HFFc6 (cell line): ENCODE results near the gene PUSL1. TPM values are rescaled to one million over a fixed set of nuclear protein-coding genes. Genes with fewer than 3 reads are reported as not detected.

ENCODE experiments used
- DNase-seq: peaks from one replicate; pipeline ENCODE4 v3.0.0-alpha.2; 2018
- H3K27ac Mint-ChIP-seq: 2 replicates; pipeline ENCODE4 v1.8.0; 2020; ENCODE audit warnings: mild to moderate bottlenecking, mixed read lengths
- H3K27me3 Mint-ChIP-seq: 2 replicates; pipeline ENCODE4 v1.8.0; 2021; ENCODE audit warnings: mild to moderate bottlenecking, moderate library complexity, mixed read lengths; ENCODE audit not compliant: insufficient read depth
- H3K36me3 Mint-ChIP-seq: 2 replicates; pipeline ENCODE4 v1.8.0; 2021; ENCODE audit warnings: low read depth, mixed read lengths
- H3K4me1 Mint-ChIP-seq: 2 replicates; pipeline ENCODE4 v1.8.0; 2020; ENCODE audit warnings: low read depth, mixed read lengths
- H3K4me3 Mint-ChIP-seq: 2 replicates; pipeline ENCODE4 v1.8.0; 2020; ENCODE audit warnings: mild to moderate bottlenecking, moderate library complexity, mixed read lengths
- H3K9me3 Mint-ChIP-seq: 2 replicates; pipeline ENCODE4 v1.8.0; 2020; ENCODE audit warnings: mild to moderate bottlenecking, mixed read lengths
- CTCF ChIP-seq: fragments of 200-600 bp; sonication (generic); IDR thresholded peaks from 2 replicates; pipeline ENCODE4 v1.5.0; 2021; ENCODE audit warnings: antibody characterized with exemption, mild to moderate bottlenecking
- total RNA-seq, 6 experiments: library from RNA; stranded (reverse); fragmentation: NEBNext Ultra II Directional; extraction: Animal tissue kit (Norgen Biotek cat#: 25700); gene quantifications; 2 replicates in 1 of 6; 3 replicates in 5 of 6; pipeline ENCODE4 v1.2.3, GENCODE V29; 2021

PUSL1 gene
- total RNA-seq, 6 experiments from 2014 or later: 23.5 to 28.7 (median 25.6) TPM

- Mint-ChIP-seq H3K4me1 (peaks cover 39% of the 10 kb centered on the region), H3K36me3 (peaks cover 34% of the 10 kb centered on the region), H3K4me3 (peak overlapping the region; percentile 80), H3K9me3 (no peaks in the 10 kb centered on the region), H3K27me3 (peaks cover 5% of the 10 kb centered on the region), H3K27ac (peak overlapping the region; percentile 78; the same call in 1 of the 2 replicates)
- DNase-seq: no peak
- no peak; the same call in 1 of the 2 replicates for TF ChIP-seq CTCF
These were observed 34.0 kb upstream of the PUSL1 start for GRCh38 chr1:1274299-1274930.

DNA sequence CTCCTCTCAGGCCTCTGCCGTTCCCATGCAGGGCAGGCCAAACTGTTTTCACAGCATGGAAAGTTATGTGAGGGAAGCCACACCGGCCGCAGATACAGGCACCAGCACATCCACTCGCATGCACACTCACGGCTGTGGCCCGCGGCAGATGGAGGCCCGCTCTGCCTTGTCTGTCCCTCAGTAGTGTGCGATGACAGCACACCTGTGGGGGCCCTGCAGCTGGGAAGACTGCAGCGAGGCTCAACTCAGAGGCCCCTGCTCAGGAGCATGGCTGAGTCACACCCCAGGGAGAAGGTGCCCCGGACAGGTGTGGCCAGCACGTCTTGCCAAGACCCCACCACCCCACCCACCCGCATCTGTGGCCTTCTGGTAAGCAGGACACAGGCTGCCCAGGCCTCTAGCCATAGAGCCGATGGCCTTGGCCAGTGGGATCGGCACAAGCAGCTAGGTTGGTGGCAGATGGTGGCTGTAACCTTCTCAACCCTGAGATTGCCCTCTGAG, 33.4 kb upstream of the PUSL1 start:
- Mint-ChIP-seq H3K4me3 (peak overlapping the region; percentile 80), H3K9me3 (no peaks in the 10 kb centered on the region), H3K4me1 (peaks cover 34% of the 10 kb centered on the region), H3K27ac (peak overlapping the region; percentile 78; the same call in 1 of the 2 replicates), H3K27me3 (peaks cover 5% of the 10 kb centered on the region), H3K36me3 (peaks cover 31% of the 10 kb centered on the region)
- DNase-seq: no peak
- TF ChIP-seq CTCF: no peak

DNA sequence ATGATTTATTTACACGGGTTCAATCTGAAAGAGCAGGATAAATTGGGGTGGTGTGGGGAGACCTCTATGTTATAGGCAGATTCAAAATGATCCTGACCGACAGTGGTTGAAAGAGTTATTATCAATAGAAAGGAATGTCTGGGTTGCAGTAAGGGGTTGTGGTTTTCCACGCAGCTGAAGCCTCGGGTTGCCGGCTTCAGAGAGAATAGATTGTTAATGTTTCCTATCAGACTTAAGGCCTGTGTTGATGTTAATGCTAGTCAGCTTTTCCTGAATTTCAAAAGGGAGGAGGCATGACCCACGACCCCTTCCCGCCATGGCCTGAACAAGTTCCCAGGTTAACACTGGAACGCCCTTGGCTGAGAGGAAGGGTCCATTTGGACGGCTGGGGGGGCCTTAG, 32.6 kb upstream of the PUSL1 start:
- H3K36me3 Mint-ChIP-seq: peaks cover 22% of the 10 kb centered on the region
- H3K27me3 Mint-ChIP-seq: peaks cover 5% of the 10 kb centered on the region
- TF ChIP-seq CTCF: no peak
- H3K4me3 Mint-ChIP-seq: no peak overlapping the region
- H3K9me3 Mint-ChIP-seq: no peaks in the 10 kb centered on the region
- DNase-seq: no peak
- peaks cover 26% of the 10 kb centered on the region for H3K4me1 Mint-ChIP-seq
- H3K27ac Mint-ChIP-seq: no peak overlapping the region

DNA sequence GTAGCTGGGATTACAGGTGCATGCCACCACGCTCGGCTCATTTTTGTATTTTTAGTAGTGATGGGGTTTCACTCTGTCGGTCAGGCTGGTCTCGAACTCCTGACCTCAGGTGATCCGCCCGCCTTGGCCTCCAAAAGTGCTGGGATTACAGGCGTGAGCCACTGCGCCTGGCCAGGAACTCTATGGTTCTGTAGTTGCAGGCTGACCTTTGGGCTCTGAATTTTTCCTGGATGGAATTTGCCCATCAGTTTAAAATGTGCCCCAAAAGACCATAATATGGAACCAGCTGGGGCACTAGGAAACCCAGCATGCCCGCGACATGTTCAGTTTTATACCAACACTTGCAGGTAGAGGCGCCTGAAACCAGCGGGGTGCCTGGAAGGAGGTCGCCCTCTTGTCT, 29.8 kb upstream of the PUSL1 start:
- Mint-ChIP-seq H3K36me3 (no peaks in the 10 kb centered on the region), H3K9me3 (no peaks in the 10 kb centered on the region), H3K4me1 (peaks cover 19% of the 10 kb centered on the region), H3K27me3 (peaks cover 7% of the 10 kb centered on the region), H3K27ac (no peak overlapping the region), H3K4me3 (no peak overlapping the region)
- TF ChIP-seq CTCF: no peak
- DNase-seq: no peak

- Mint-ChIP-seq H3K27ac (no peak overlapping the region), H3K27me3 (peaks cover 7% of the 10 kb centered on the region), H3K36me3 (no peaks in the 10 kb centered on the region), H3K4me3 (no peak overlapping the region), H3K9me3 (no peaks in the 10 kb centered on the region), H3K4me1 (peaks cover 19% of the 10 kb centered on the region)
- TF ChIP-seq CTCF: no peak
- DNase-seq: no peak
These were observed 29.4 kb upstream of the PUSL1 start for GRCh38 chr1:1279028-1279427.
